Measurements from ENCODE around the gene KCNK17. TPM values are rescaled to one million over a fixed set of nuclear protein-coding genes. Genes with fewer than 3 reads are reported as not detected.

Gene KCNK17
- total RNA-seq, 1 experiment from 2014 or later, result not detected

DNA sequence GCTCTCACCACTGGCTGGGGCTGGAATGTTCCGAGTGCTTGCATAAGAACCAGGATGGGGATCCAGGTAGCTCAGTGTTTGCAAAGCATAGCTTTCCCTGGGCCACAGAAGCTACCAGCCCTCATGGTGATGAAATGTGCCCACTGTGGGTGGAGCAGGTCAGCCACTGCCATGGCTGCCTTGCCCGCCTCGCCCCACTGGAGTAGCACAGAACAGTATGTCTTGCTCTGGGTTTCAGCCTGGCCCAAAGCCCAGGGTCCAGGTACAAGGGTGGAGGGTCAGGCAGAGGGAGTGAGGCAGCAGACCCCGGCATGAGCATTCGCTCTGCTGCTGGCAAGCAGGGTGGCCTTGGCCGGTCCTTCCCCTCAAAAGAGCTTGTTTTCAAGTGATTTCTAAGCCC lies 34.7 kb downstream of the KCNK17 start:
- intact Hi-C loops (cut with micrococcal nuclease; ENCODE audit: unreplicated experiment), result no loop called here
- Histone ChIP-seq H3K27ac (ENCODE audit: low read length) (no peak overlapping the region), H3K27me3 (ENCODE audit: control insufficient read depth, insufficient read depth, low read length) (no peaks in the 10 kb centered on the region; the same call in 1 of the 2 replicates), H3K36me3 (ENCODE audit: control insufficient read depth, insufficient read depth, low read length) (no peaks in the 10 kb centered on the region), H3K4me1 (ENCODE audit: control insufficient read depth, insufficient read depth, low read length) (no peaks in the 10 kb centered on the region; the same call in 1 of the 2 replicates), H3K4me3 (ENCODE audit: low read depth in 2 of 2, low read length in 2 of 2) (no peak overlapping the region), H3K9me3 (ENCODE audit: control insufficient read depth, insufficient read depth, low read depth, low read length) (no peaks in the 10 kb centered on the region)
- no TSS peak for BruUV-seq (replicated peaks)
- CTCF ChIA-PET, result no interaction called here
- POLR2A ChIA-PET, result no interaction called here
- in situ Hi-C loops (cut with HindIII; ENCODE audit: low pct_unique_long_range_greater_than_20kb, low sequenced_read_pairs), result no loop called here
- DNase-seq (ENCODE audit: low read depth, low spot score) (no peak), ATAC-seq (no peak)
- no peak for TF ChIP-seq REST (IDR thresholded peaks at IDR 0.05; ENCODE audit: insufficient read depth in 1 of 2, low read depth in 2 of 2, low read length in 1 of 2)
- TF ChIP-seq POLR2AphosphoS5 (IDR thresholded peaks at IDR 0.05; ENCODE audit: low read depth, low read length), result no peak
- TF ChIP-seq TCF7L2 (IDR thresholded peaks at IDR 0.05; ENCODE audit: low read depth, low read length), result no peak
- no peak for TF ChIP-seq SIN3A (IDR thresholded peaks at IDR 0.05; ENCODE audit: borderline replicate concordance, insufficient read depth, low read depth, low read length)
- no peak for TF ChIP-seq CTCF (IDR thresholded peaks at IDR 0.05)

GRCh38 chr6:39276379-39276995 lies 37.7 kb downstream of the KCNK17 start:
- intact Hi-C loops (cut with micrococcal nuclease; ENCODE audit: unreplicated experiment) (no loop called here), in situ Hi-C loops (cut with HindIII; ENCODE audit: low pct_unique_long_range_greater_than_20kb, low sequenced_read_pairs) (no loop called here)
- TF ChIP-seq REST (IDR thresholded peaks at IDR 0.05; ENCODE audit: insufficient read depth in 1 of 2, low read depth in 2 of 2, low read length in 1 of 2), result no peak
- TF ChIP-seq POLR2AphosphoS5 (IDR thresholded peaks at IDR 0.05; ENCODE audit: low read depth, low read length), result no peak
- TF ChIP-seq CTCF (IDR thresholded peaks at IDR 0.05), result no peak
- H3K27me3 ChIP-seq (ENCODE audit: control insufficient read depth, insufficient read depth, low read length), result no peaks in the 10 kb centered on the region; the same call in 1 of the 2 replicates
- CTCF ChIA-PET, result no interaction called here
- no peaks in the 10 kb centered on the region for H3K36me3 ChIP-seq (ENCODE audit: control insufficient read depth, insufficient read depth, low read length)
- POLR2A ChIA-PET, result interaction anchor here (0.6 kb wide), 1 partner anchor 217 kb away, joined by 7 read pairs; no protein-coding TSS in a partner anchor
- H3K4me3 ChIP-seq (ENCODE audit: low read depth in 2 of 2, low read length in 2 of 2), result no peak overlapping the region
- ATAC-seq, result no peak
- H3K4me1 ChIP-seq (ENCODE audit: control insufficient read depth, insufficient read depth, low read length), result no peaks in the 10 kb centered on the region; the same call in 1 of the 2 replicates
- no peak overlapping the region for H3K27ac ChIP-seq (ENCODE audit: low read length)
- no peak for DNase-seq (ENCODE audit: low read depth, low spot score)
- no peaks in the 10 kb centered on the region for H3K9me3 ChIP-seq (ENCODE audit: control insufficient read depth, insufficient read depth, low read depth, low read length)
- no TSS peak for BruUV-seq (replicated peaks)

Data from Panc1 (cell line).